Skin of body (tissue), 2 donors: ENCODE data around the gene OVCA2. TPM values are rescaled to one million over a fixed set of nuclear protein-coding genes. Genes with fewer than 3 reads are reported as not detected.

Experiments used
- DNase-seq: peaks from one replicate; lab custom pipeline; 2025; lab: John Stamatoyannopoulos, UW
- total RNA-seq: library from RNA; depleted of rRNA; stranded (reverse); fragments of >200 nt; gene quantifications from one replicate; pipeline ENCODE4 v1.2.3, GENCODE V29; 2014

OVCA2 gene
- total RNA-seq = 12.6 TPM

DNA sequence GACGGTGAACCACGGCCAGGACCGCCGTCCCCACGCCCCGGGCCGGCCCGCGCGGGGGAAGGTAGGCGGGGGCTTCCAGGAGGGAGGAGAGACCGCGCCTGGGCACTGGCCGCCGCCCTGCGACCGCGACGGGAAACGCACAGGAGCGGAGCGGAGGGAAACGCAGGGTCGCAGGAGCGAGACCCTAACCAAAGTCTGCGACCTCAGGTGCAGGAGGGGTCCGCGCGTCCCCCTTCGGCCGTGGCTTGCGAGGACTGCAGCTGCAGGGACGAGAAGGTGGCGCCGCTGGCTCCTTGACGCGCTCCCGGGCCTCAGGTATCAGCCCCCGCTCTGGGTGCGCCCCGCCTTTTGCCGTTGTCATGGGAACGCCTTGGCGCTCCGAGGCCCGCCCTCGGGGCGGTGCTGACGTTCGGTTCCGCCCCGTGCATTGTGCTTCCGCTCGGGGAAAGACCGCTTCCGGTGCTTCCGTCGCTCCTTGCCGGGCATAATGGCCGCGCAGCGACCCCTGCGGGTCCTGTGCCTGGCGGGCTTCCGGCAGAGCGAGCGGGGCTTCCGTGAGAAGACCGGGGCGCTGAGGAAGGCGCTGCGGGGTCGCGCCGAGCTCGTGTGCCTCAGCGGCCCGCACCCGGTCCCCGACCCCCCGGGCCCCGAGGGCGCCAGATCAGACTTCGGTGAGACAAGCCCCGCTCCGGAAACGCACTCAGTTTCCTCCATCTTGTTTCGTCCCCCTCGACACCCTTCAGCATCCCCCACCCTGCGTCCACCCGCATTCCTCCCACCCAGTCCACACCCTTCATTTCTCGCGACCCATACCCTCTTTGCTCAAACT is at the start of gene OVCA2:
Gene OVCA2, plus strand, starts transcription at position 462 of the 829 bp plus-strand sequence. Its CDS starts 26 bp downstream, at position 488.
- DNase-seq = peak; percentile 94

GRCh38 chr17:1992541-1992940 is 49.3 kb upstream of the OVCA2 start:
- DNase-seq = no peak

GRCh38 chr17:1994707-1995106 is 47.1 kb upstream of the OVCA2 start:
- no peak for DNase-seq

DNA sequence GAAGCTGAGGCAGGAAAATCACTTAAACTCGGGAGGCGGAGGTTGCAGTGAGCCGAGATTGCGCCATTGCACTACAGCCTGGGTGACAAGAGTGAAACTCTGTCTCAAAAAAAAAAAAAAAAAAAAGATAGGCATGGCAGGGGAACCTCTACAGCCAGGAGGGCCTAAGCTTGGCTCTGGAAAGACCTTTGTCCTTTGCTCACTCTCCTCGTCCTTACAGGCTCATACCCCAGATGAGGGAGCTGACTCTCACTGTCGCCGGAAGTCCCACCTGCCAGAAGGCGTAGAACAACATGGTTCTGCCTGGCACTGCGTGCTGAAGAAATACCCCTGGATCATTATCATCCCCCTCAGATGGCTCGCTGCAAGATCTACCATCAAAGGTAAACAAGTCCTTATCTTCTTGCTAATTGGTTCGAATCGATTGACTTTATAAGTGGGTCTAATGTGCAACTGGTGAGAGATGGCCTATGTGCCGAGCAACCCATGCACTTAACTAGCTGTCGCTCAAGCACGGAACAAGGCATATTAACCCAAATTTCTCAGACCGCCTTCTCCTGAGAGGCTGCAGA is 46.4 kb upstream of the OVCA2 start:
- no peak for DNase-seq

- no peak for DNase-seq
These were observed 45.7 kb upstream of the OVCA2 start for GRCh38 chr17:1995907-1996799.

GRCh38 chr17:1996800-1997288 is 45.0 kb upstream of the OVCA2 start:
- no peak for DNase-seq

DNA sequence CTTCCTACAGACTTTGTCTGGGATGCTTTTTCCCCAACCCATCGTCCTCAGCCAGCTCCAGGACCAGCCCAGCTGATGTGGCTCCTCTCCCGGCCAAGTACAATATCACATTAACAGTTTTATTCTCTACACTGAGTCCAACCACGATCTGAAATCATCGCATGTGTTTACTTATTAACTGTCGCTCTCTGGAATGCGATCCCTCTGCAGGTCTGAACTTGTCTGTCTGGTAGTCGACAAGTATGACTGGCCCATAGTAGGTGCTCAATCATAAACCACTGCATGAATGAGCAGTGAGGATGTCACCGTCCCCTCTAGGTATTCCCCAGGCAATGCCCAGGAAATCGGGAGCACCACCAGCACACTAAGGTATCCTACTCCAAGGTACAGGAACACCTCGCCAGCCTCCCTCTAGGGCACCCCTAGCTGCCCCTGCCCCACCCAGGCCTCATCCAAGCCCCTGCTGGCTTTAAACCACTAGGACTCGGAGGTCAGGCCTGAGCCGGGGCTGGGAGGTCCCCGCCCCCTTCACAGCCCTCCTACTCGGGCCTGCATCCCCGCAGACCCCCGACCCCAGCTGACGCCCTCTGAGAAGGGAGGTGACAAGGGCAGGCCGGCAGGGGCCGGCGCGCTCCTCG is 44.4 kb upstream of the OVCA2 start:
- no peak for DNase-seq

- DNase-seq = no peak
These were observed 43.7 kb upstream of the OVCA2 start for GRCh38 chr17:1997927-1998742.

DNA sequence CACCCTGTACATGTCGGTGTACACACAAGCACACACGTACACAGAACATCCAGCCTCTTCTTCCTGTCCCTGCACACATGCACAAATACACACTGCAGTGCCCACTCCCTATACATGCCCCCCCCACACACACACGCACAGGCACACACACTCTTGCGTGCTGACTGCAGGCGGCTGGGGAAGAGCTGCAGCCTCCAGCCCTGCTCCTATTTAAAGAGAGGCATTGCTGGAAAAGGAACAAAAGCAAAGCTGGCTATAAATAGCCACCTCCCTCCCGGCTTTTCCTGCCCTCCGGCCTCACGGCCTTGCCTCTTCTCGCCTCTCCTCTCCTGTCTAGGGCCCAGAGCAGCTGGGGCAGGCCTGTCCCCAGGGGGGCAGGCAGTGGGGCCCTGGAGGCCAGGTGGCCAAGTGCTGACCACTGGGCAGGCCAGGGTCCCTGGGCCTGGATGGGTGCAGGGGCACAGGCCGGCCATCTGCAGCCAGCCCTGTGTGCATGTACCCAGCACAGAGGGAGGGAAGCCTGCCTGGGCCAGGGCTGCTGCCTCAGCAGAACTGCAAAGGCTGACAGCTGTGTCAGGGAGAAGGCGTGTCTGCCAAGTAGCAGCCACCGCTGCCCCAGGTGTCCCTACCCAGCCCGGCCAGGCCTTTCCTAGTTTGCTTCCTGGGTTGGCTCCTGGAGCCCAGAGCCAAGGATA is 42.1 kb upstream of the OVCA2 start:
- DNase-seq = peak; percentile 25

DNA sequence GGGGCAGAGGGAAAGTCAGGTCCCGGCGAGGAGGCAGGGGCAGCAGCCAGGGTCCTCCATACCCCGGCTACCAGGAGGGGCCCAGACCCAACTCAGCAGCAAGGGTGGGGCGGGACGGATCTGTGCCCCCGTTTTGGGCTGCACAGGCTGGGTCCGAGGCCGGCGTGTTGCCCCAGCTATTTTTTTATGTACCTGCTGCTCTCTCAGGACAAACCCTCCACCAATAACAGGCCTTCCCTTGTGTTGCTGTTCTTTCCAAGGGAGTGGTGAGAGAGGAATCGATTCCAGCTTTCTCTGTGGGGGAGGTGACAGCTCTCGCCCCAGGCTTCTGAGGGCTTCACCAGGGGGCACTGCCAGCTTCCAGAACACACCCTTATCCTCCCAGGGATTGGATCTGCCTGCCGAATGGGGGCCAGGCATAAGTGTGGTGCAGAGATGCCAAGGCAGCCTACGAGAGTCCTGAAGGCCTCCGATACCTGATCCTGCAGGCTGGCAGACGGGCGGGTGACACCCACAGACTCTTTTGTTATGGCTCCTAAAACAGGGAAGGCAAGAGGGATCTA is 39.0 kb upstream of the OVCA2 start:
- no peak for DNase-seq

DNA sequence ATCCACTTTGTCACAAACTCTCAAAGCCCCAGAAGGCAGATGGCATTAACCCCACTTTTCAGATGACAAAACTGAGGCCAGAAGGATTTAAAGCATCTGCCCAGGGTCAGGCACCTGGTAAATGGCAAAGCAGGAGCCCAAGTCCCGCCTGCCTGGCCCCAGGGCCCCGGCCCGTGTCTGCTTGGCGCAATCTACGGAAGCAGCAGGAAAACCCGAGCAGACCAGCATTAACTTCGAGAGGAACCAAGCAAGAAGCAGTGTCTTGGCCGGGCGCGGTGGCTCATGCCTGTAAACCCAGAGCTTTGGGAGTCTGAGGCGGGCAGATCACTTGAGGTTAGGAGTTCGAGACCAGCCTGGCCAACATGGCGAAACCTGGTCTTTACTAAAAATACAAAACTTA is 38.3 kb upstream of the OVCA2 start:
- no peak for DNase-seq

- DNase-seq = no peak
These were observed 37.3 kb upstream of the OVCA2 start for GRCh38 chr17:2004435-2004952.

DNA sequence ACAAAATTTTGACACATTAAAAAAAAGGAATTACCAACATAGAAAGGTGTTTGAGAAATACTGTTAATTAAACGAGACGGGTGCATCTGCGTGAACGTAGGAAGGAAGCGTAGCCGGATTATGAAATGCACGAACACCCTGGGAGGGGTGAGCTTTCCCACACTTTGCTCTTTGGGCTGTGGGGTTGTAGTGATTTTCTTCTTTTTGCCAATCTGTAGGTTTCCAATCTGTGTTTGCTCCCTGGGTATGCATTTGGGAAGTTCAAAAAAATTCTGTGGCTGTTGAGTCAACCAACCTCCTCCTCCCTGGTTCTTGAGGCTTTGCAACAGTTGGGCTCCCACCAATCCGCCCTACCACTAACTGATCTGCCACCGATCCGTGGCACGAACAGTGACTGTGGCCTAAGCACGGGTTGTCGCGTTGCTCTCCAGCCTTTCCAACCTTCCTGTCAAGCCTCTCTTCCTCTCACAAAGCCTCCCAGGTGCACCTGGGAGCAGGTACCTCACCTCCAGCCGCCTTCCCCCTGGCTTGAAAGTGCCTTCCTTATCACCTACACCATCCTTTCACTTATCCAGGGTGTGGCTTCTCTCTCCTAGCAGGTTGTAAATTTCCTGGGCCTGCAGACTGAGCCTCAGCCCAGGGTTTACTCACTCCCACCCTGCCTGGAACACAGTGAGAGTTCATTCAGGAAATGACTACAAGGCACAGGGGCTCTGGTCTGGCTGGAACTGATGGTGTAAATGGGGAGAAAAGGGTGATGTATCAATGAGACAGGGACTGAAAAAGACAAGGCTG is 33.3 kb upstream of the OVCA2 start:
- no peak for DNase-seq

GRCh38 chr17:2009737-2010136 is 32.1 kb upstream of the OVCA2 start:
- no peak for DNase-seq

GRCh38 chr17:2011411-2012371 is 30.1 kb upstream of the OVCA2 start:
- no peak for DNase-seq

DNA sequence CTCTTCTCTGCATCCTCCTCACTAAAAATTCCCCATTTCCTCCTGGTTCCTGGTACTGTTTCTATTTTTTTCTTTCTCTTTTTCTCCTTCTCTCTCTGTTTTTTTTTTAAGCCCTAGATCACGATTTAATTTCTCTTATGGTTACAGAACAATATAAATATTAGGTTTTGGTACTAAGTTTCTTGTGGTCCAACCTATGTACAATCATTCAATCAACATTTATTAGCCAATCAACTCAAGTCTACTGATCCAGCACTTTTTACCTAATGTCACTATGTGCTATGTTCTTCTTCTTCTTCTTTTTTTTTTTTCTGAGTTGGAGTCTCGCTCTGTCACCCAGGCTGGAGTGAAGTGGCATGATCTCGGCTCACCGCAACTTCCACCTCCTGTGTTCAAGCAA is 29.3 kb upstream of the OVCA2 start:
- no peak for DNase-seq
